HUDEP-2 (cell line): ENCODE results near the gene KRT31.
"Not testable (repeated sequence)": the region's sequence is repeated elsewhere in the genome, so short reads cannot be mapped to it uniquely, and the experiment has no call there.

ENCODE experiments used
- DNase-seq, 76 experiments: peaks; one replicate each; lab custom pipeline; 2025; ENCODE audit not compliant: unreplicated experiment in 76 of 76; lab: John Stamatoyannopoulos, UW

The KRT31 gene

GRCh38 chr17:41392278-41392677 is 5.1 kb downstream of the KRT31 start:
- no peak for DNase-seq

GRCh38 chr17:41391535-41391934 is 5.9 kb downstream of the KRT31 start:
- no peak for DNase-seq

- no peak for DNase-seq
Observed at GRCh38 chr17:41390411-41390938, 6.9 kb downstream of the KRT31 start.

GRCh38 chr17:41387670-41388069 is 9.7 kb downstream of the KRT31 start:
- DNase-seq: no peak

- no peak for DNase-seq
Observed at GRCh38 chr17:41386227-41386626, 11.2 kb downstream of the KRT31 start.

GRCh38 chr17:41383690-41384089 is 13.7 kb downstream of the KRT31 start:
- no peak for DNase-seq

GRCh38 chr17:41382394-41382793 is 15.0 kb downstream of the KRT31 start:
- no peak for DNase-seq

- not testable (repeated sequence) for DNase-seq
Observed at GRCh38 chr17:41381943-41382342, 15.5 kb downstream of the KRT31 start, which contains the start of gene KRT34. TSS of gene KRT34 (minus strand) at chr17:41382306. CDS start at chr17:41382246, 60 bp downstream.

- not testable (repeated sequence) for DNase-seq
Observed at GRCh38 chr17:41380091-41380490, 17.3 kb downstream of the KRT31 start.

GRCh38 chr17:41377546-41377945 is 19.9 kb downstream of the KRT31 start:
- no peak for DNase-seq

- no peak for DNase-seq
Observed at GRCh38 chr17:41369713-41370112, 27.7 kb downstream of the KRT31 start, which contains the start of gene KRT33B. TSS of gene KRT33B (minus strand) at chr17:41369813. CDS start at chr17:41369750, 63 bp downstream.

- DNase-seq: no peak
Observed at GRCh38 chr17:41369023-41369422, 28.4 kb downstream of the KRT31 start.

GRCh38 chr17:41367426-41368075 is 29.9 kb downstream of the KRT31 start:
- no peak for DNase-seq

GRCh38 chr17:41366070-41366469 is 31.3 kb downstream of the KRT31 start:
- DNase-seq: no peak

- no peak for DNase-seq
Observed at GRCh38 chr17:41363881-41364280, 33.5 kb downstream of the KRT31 start.

- no peak for DNase-seq
Observed at GRCh38 chr17:41360296-41360995, 37.0 kb downstream of the KRT31 start.

- DNase-seq: no peak
Observed at GRCh38 chr17:41354536-41354935, 42.9 kb downstream of the KRT31 start.

- DNase-seq: no peak
Observed at GRCh38 chr17:41352597-41353366, 44.6 kb downstream of the KRT31 start.

- DNase-seq: no peak
Observed at GRCh38 chr17:41351177-41351576, 46.2 kb downstream of the KRT31 start.

GRCh38 chr17:41350381-41350878 is 47.0 kb downstream of the KRT31 start, which contains the start of gene KRT33A:
TSS of gene KRT33A (minus strand) at chr17:41350828. CDS start at chr17:41350767, 61 bp downstream.
- DNase-seq: not testable (repeated sequence)
